ENCODE data around the gene TRAK1. TPM values are rescaled to one million over a fixed set of nuclear protein-coding genes. Genes with fewer than 3 reads are reported as not detected.

The TRAK1 gene
- total RNA-seq, 2 experiments from 2014 or later, result 62.5 to 88.3 TPM

DNA sequence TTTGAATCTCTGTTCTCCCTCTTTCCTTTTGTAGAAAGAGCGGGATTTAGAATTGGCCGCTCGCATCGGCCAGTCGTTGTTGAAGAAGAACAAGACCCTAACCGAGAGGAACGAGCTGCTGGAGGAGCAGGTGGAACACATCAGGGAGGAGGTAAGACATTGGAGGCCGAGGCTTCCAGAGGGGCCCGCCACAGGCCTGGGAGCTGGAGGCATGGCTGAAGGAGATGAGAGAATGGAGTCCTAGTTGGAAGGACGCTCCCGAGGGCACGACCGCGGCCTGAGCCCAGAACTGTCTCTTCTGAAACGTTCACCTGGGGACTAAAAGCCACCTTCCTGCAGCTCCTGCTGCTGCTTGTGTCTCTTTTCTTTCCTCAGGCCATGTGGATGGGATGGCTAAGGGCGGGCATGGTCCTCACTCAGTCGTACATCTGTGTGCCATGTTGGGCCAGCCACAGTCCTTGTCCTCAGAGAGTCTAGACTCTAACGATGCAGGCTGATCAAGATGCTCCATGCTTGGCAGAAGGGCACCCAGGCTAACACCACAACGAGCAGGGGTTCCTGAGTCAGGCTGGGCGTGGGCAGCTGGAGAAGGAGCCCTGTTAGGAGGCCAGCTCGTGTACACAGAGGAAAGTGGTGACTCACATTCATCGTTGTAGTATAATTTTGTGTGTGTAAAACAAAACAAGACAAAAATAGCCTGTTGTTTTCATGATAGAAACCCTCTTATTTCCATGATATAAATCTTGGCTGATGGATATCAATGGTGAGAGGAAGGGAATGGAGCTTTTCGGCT, 93.7 kb downstream of the TRAK1 start:
- peaks cover 22% of the 10 kb centered on the region; the same call in 1 of the 2 replicates for H3K79me2 ChIP-seq (ENCODE audit: insufficient read depth, low read depth, low read length)
- peaks cover 74% of the 10 kb centered on the region for H3K36me3 ChIP-seq (ENCODE audit: insufficient read depth, low read length)
- H3K4me1 ChIP-seq (ENCODE audit: insufficient read depth, low read length, poor library complexity, severe bottlenecking), result peaks cover 17% of the 10 kb centered on the region
- no peak overlapping the region for H2AFZ ChIP-seq (ENCODE audit: low read length)
- H3K4me2 ChIP-seq (ENCODE audit: low read length), result no peak overlapping the region
- H3K9me3 ChIP-seq (ENCODE audit: low read length), result no peaks in the 10 kb centered on the region
- no peaks in the 10 kb centered on the region for H3K9me2 ChIP-seq (ENCODE audit: insufficient read depth, low read length)
- no peaks in the 10 kb centered on the region for H4K20me1 ChIP-seq (ENCODE audit: insufficient read depth, low read length)
- no peak overlapping the region for H3K27ac ChIP-seq (ENCODE audit: low read depth, low read length, poor library complexity, severe bottlenecking)
- intact Hi-C loops (cut with micrococcal nuclease; ENCODE audit: unreplicated experiment), result no loop called here
- no peak for TF ChIP-seq EZH2phosphoT487 (IDR thresholded peaks at IDR 0.05; ENCODE audit: borderline replicate concordance, low read depth, low read length)
- TF ChIP-seq, protein P1, sequence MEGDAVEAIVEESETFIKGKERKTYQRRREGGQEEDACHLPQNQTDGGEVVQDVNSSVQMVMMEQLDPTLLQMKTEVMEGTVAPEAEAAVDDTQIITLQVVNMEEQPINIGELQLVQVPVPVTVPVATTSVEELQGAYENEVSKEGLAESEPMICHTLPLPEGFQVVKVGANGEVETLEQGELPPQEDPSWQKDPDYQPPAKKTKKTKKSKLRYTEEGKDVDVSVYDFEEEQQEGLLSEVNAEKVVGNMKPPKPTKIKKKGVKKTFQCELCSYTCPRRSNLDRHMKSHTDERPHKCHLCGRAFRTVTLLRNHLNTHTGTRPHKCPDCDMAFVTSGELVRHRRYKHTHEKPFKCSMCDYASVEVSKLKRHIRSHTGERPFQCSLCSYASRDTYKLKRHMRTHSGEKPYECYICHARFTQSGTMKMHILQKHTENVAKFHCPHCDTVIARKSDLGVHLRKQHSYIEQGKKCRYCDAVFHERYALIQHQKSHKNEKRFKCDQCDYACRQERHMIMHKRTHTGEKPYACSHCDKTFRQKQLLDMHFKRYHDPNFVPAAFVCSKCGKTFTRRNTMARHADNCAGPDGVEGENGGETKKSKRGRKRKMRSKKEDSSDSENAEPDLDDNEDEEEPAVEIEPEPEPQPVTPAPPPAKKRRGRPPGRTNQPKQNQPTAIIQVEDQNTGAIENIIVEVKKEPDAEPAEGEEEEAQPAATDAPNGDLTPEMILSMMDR (conservative IDR thresholded peaks at IDR 0.05; ENCODE audit: low read length), result no peak
- no peak overlapping the region for H3K4me3 ChIP-seq (ENCODE audit: low read depth, low read length, poor library complexity, severe bottlenecking)
- ChIA-PET POLR2A (interaction anchor here (0.7 to 2.0 kb wide), 8 partner anchors 9 to 276 kb away, joined by 3 to 13 read pairs (median 4); no protein-coding TSS in a partner anchor), CTCF (ENCODE audit: unreplicated experiment) (interaction anchor here (0.6 kb wide), 1 partner anchor 50 kb away, joined by 5 read pairs; no protein-coding TSS in a partner anchor)
- no TSS peak for BruUV-seq (replicated peaks)
- no peak for DNase-seq (ENCODE audit: low spot score)

DNA sequence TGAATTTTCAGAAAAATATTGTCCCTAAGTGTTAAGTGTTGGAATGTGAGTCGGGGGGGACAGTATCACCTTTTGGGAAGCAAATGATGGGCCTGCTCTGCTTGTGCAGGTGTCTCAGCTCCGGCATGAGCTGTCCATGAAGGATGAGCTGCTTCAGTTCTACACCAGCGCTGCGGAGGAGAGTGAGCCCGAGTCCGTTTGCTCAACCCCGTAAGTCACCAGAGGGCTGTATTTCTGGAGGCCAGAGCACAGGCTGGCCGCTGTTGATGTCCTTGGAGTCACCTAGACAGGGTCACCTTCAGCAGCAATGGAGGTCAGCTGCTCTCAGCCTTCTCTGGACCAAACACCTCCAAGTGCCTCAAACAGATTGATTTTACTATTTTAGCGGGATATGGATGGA, 96.8 kb downstream of the TRAK1 start:
- no peak for DNase-seq (ENCODE audit: low spot score)
- TF ChIP-seq, protein P1 (conservative IDR thresholded peaks at IDR 0.05; ENCODE audit: low read length), result no peak
- no peak for TF ChIP-seq EZH2phosphoT487 (IDR thresholded peaks at IDR 0.05; ENCODE audit: borderline replicate concordance, low read depth, low read length)
- Histone ChIP-seq H3K9me2 (ENCODE audit: insufficient read depth, low read length) (no peaks in the 10 kb centered on the region), H4K20me1 (ENCODE audit: insufficient read depth, low read length) (peaks cover 4% of the 10 kb centered on the region; the same call in 1 of the 2 replicates), H2AFZ (ENCODE audit: low read length) (no peak overlapping the region), H3K4me1 (ENCODE audit: insufficient read depth, low read length, poor library complexity, severe bottlenecking) (peaks cover 33% of the 10 kb centered on the region), H3K79me2 (ENCODE audit: insufficient read depth, low read depth, low read length) (peaks cover 8% of the 10 kb centered on the region; the same call in 1 of the 2 replicates), H3K36me3 (ENCODE audit: insufficient read depth, low read length) (peaks cover 78% of the 10 kb centered on the region), H3K9me3 (ENCODE audit: low read length) (no peaks in the 10 kb centered on the region), H3K4me2 (ENCODE audit: low read length) (no peak overlapping the region), H3K27ac (ENCODE audit: low read depth, low read length, poor library complexity, severe bottlenecking) (no peak overlapping the region), H3K4me3 (ENCODE audit: low read depth, low read length, poor library complexity, severe bottlenecking) (no peak overlapping the region)
- no TSS peak for BruUV-seq (replicated peaks)
- ChIA-PET POLR2A (interaction anchor here (1.0 to 1.3 kb wide), 3 partner anchors 10 to 41 kb away, joined by 3 to 4 read pairs (median 3); no protein-coding TSS in a partner anchor), CTCF (ENCODE audit: unreplicated experiment) (interaction anchor here (0.6 kb wide), 1 partner anchor 26 kb away, joined by 3 read pairs; no protein-coding TSS in a partner anchor)
- intact Hi-C loops (cut with micrococcal nuclease; ENCODE audit: unreplicated experiment), result no loop called here

DNA sequence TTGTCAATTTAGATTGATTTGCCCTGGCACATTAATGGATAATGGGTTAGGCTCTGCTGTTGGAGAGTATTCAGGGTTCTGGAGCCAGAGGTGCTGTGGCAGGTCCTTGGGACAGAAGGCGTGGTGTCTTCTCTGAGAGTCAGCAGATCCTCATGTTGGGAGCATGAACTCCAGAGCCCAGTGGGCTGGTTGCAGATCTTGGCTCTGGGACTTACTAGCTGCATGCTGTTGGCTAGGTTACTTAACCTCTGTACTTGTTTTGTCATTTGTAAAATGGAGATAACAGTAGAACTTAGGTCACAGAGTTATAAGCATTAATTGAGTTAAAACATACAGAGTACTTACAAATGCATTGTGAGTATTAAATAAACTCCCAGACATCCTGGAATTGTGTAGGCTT, 97.2 kb downstream of the TRAK1 start:
- no TSS peak for BruUV-seq (replicated peaks)
- no peak overlapping the region for H3K4me3 ChIP-seq (ENCODE audit: low read depth, low read length, poor library complexity, severe bottlenecking)
- H3K9me2 ChIP-seq (ENCODE audit: insufficient read depth, low read length), result no peaks in the 10 kb centered on the region
- H3K27ac ChIP-seq (ENCODE audit: low read depth, low read length, poor library complexity, severe bottlenecking), result peak overlapping the region; percentile 6
- no peak overlapping the region for H2AFZ ChIP-seq (ENCODE audit: low read length)
- H3K4me2 ChIP-seq (ENCODE audit: low read length), result no peak overlapping the region
- no peak for DNase-seq (ENCODE audit: low spot score)
- TF ChIP-seq EZH2phosphoT487 (IDR thresholded peaks at IDR 0.05; ENCODE audit: borderline replicate concordance, low read depth, low read length), result no peak
- TF ChIP-seq, protein P1 (conservative IDR thresholded peaks at IDR 0.05; ENCODE audit: low read length), result no peak
- intact Hi-C loops (cut with micrococcal nuclease; ENCODE audit: unreplicated experiment), result no loop called here
- no peaks in the 10 kb centered on the region for H3K9me3 ChIP-seq (ENCODE audit: low read length)
- H3K79me2 ChIP-seq (ENCODE audit: insufficient read depth, low read depth, low read length), result peaks cover 11% of the 10 kb centered on the region; the same call in 1 of the 2 replicates
- POLR2A ChIA-PET, result interaction anchor here (1.0 kb wide), 1 partner anchor 11 kb away, joined by 3 read pairs; no protein-coding TSS in a partner anchor
- CTCF ChIA-PET (ENCODE audit: unreplicated experiment), result no interaction called here
- peaks cover 82% of the 10 kb centered on the region for H3K36me3 ChIP-seq (ENCODE audit: insufficient read depth, low read length)
- H3K4me1 ChIP-seq (ENCODE audit: insufficient read depth, low read length, poor library complexity, severe bottlenecking), result peaks cover 38% of the 10 kb centered on the region
- peaks cover 4% of the 10 kb centered on the region; the same call in 1 of the 2 replicates for H4K20me1 ChIP-seq (ENCODE audit: insufficient read depth, low read length)

All from OCI-LY7 (cell line).